IPS-NIHi7 (cell line): ENCODE measurements around the gene SLC17A4.

Experiments
- DNase-seq: peaks from one replicate; pipeline ENCODE4 v3.0.0; 2012; ENCODE audit warnings: mixed read lengths; ENCODE audit errors: extremely low spot score

The SLC17A4 gene

DNA sequence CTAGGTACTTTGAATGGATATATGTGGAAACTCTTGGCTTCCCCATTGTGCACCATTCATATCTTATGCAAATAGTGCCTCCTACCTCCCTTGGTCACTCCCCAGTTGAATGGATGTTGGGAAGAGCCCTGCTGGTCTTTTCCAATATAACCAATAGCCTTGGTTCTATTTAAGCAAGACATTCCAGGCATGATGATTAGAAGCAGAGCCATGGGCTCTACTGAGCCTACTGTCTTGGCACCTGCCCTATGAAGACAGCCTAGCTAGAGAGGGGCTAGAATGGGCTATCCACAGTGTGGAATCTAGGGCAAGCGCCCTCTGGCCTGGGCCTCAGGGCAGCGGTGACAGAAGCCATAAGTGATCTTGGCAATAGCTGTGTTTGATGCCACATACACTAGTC, 61.7 kb downstream of the SLC17A4 start:
- no peak for DNase-seq

DNA sequence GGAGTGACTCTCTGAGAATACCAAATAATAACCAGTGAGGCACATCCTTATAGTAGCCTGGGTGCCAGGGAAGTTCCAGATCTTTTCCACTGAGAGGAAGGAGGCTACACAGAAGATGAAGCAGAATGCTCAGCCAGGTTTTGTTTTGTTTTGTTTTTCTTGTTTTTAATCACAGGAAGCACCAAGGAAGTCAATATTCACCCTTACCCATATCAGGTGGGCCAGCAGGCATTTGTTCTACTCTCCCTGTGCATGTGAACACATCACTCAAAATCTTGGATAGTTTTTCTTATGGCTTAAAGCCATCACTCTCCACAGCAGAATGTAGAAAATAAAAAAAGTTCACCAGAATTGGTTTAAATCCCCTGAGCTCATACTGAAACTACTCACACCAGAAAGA, 66.8 kb downstream of the SLC17A4 start:
- no peak for DNase-seq

DNA sequence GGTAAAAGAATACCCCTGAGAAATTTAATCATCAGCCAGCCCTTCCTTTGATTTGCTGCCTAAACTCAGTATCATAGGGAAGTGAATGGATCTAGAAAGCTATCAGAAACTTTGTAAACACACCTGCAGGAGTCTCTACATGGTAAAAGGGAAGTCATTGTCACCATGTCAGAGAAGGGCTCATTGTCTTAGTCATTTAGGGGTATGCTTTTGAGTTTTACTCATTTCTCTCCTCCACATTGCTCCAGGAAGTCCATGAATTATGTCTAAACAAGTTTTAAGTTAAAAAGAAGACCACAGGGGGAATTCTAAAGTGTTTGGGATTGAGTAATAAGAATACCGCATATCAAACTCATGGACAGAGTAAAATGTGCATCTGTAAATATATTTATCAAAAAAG, 74.8 kb downstream of the SLC17A4 start:
- no peak for DNase-seq

DNA sequence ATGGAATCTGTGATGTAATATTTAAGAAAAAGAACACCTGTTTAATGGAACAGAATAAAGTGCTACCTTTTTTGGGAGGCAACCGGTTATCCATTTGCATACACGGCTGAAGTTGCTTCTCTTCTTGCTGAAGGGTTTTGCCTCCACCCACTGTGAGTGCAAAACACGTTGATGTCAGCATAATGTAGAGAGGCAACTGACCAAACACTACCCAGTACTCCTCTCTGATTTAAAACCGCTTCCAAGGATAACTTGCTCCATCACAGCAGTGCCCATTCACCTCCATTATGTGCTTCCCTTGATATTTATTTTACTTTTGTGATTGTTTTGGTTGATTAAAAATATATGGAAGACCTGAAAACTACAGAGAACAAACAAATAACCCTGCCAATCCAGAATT, 75.9 kb downstream of the SLC17A4 start:
- no peak for DNase-seq
